Activated CD8-positive, alpha-beta memory T cell treated with anti-CD3 and anti-CD28 coated beads for 48 hours (primary cell): ENCODE data around the gene LRRC52.

Source experiments
- DNase-seq, 3 experiments: peaks; one replicate each; pipeline ENCODE4 v3.0.0-alpha.2; 2020; ENCODE audit warnings: low read depth in 2 of 3, low spot score in 2 of 3

Gene LRRC52

GRCh38 chr1:165543532-165544438, at the start of gene LRRC52:
Gene LRRC52, plus strand, starts transcription at chr1:165544000. Its CDS starts 297 bp downstream, at chr1:165544297.
- no peak for DNase-seq

- no peak for DNase-seq
Observed at GRCh38 chr1:165494949-165495857, 48.6 kb upstream of the LRRC52 start.

GRCh38 chr1:165495858-165496205, 48.0 kb upstream of the LRRC52 start:
- no peak for DNase-seq

GRCh38 chr1:165496501-165496900, 47.3 kb upstream of the LRRC52 start:
- DNase-seq, result no peak

- no peak for DNase-seq
Observed at GRCh38 chr1:165497069-165498013, 46.5 kb upstream of the LRRC52 start.

GRCh38 chr1:165501330-165501969, 42.4 kb upstream of the LRRC52 start:
- no peak for DNase-seq

GRCh38 chr1:165501970-165502348, 41.8 kb upstream of the LRRC52 start:
- no peak for DNase-seq

- DNase-seq, result no peak
Observed at GRCh38 chr1:165507570-165507969, 36.2 kb upstream of the LRRC52 start.

- no peak for DNase-seq
Observed at GRCh38 chr1:165508291-165508690, 35.5 kb upstream of the LRRC52 start.

GRCh38 chr1:165512816-165513215, 31.0 kb upstream of the LRRC52 start:
- no peak for DNase-seq

- DNase-seq, result no peak
Observed at GRCh38 chr1:165516469-165516868, 27.3 kb upstream of the LRRC52 start.

GRCh38 chr1:165520646-165521045, 23.2 kb upstream of the LRRC52 start:
- no peak for DNase-seq

GRCh38 chr1:165524639-165525285, 19.0 kb upstream of the LRRC52 start:
- no peak for DNase-seq

GRCh38 chr1:165525708-165526107, 18.1 kb upstream of the LRRC52 start:
- no peak for DNase-seq

- DNase-seq, result no peak
Observed at GRCh38 chr1:165527251-165528007, 16.4 kb upstream of the LRRC52 start.

GRCh38 chr1:165531021-165531420, 12.8 kb upstream of the LRRC52 start:
- no peak for DNase-seq

- no peak for DNase-seq
Observed at GRCh38 chr1:165532053-165532452, 11.7 kb upstream of the LRRC52 start.

GRCh38 chr1:165533254-165533653, 10.5 kb upstream of the LRRC52 start:
- DNase-seq, result no peak

- DNase-seq, result no peak
Observed at GRCh38 chr1:165536016-165536415, 7.8 kb upstream of the LRRC52 start.
